Mesothelial cell of epicardium (in vitro differentiated cells): Measurements from ENCODE around the gene MIGA2. TPM values are rescaled to one million over a fixed set of nuclear protein-coding genes. Genes with fewer than 3 reads are reported as not detected.
A peak's percentile ranks its signal among the peaks of the same experiment; 100 is the strongest.

Experiments used
- DNase-seq, 2 experiments: peaks; one replicate each; pipeline ENCODE4 v3.0.0; 2021; ENCODE audit warnings: low spot score in 2 of 2; ENCODE audit not compliant: unreplicated experiment in 2 of 2
- H3K27ac Mint-ChIP-seq: 2 replicates; pipeline ENCODE4 v1.8.0; 2021; ENCODE audit warnings: mixed read lengths
- H3K27me3 Mint-ChIP-seq: 2 replicates; pipeline ENCODE4 v1.8.0; 2021; ENCODE audit warnings: low read depth, mixed read lengths
- H3K36me3 Mint-ChIP-seq: 2 replicates; pipeline ENCODE4 v1.8.0; 2021; ENCODE audit warnings: mixed read lengths
- H3K4me1 Mint-ChIP-seq: 2 replicates; pipeline ENCODE4 v1.8.0; 2021; ENCODE audit warnings: mixed read lengths
- H3K4me3 Mint-ChIP-seq: 2 replicates; pipeline ENCODE4 v1.8.0; 2021; ENCODE audit warnings: mild to moderate bottlenecking, moderate library complexity, mixed read lengths
- H3K9me3 Mint-ChIP-seq: 2 replicates; pipeline ENCODE4 v1.8.0; 2021; ENCODE audit warnings: mixed read lengths
- CTCF ChIP-seq: fragments of 200-600 bp; sonication (generic); IDR thresholded peaks from one replicate; pipeline ENCODE4 v1.5.0; 2021; ENCODE audit warnings: antibody characterized with exemption; ENCODE audit not compliant: unreplicated experiment
- total RNA-seq: library from RNA; stranded (reverse); gene quantifications from 3 replicates; pipeline ENCODE4 v1.2.1, GENCODE V29; 2021

MIGA2 gene
- total RNA-seq, 1 donor from 2014 or later = 37.9 TPM

GRCh38 chr9:129102791-129103594 is 66.6 kb downstream of the MIGA2 start:
- Mint-ChIP-seq H3K4me1 (peaks cover 4% of the 10 kb centered on the region), H3K27ac (no peak overlapping the region), H3K4me3 (no peak overlapping the region), H3K9me3 (no peaks in the 10 kb centered on the region), H3K36me3 (peaks cover 3% of the 10 kb centered on the region), H3K27me3 (no peaks in the 10 kb centered on the region)
- no peak for DNase-seq
- peak; percentile 29 for TF ChIP-seq CTCF

GRCh38 chr9:129103595-129103965 is 67.2 kb downstream of the MIGA2 start:
- Mint-ChIP-seq H3K27me3 (no peaks in the 10 kb centered on the region), H3K4me3 (no peak overlapping the region), H3K36me3 (peaks cover 3% of the 10 kb centered on the region), H3K27ac (no peak overlapping the region), H3K4me1 (peaks cover 8% of the 10 kb centered on the region), H3K9me3 (no peaks in the 10 kb centered on the region)
- no peak for TF ChIP-seq CTCF
- DNase-seq = no peak

- Mint-ChIP-seq H3K4me1 (peaks cover 13% of the 10 kb centered on the region), H3K27me3 (no peaks in the 10 kb centered on the region), H3K9me3 (no peaks in the 10 kb centered on the region), H3K27ac (no peak overlapping the region), H3K36me3 (peaks cover 3% of the 10 kb centered on the region), H3K4me3 (no peak overlapping the region)
- no peak for TF ChIP-seq CTCF
- no peak for DNase-seq
Measured at GRCh38 chr9:129104051-129104450, 67.6 kb downstream of the MIGA2 start.

GRCh38 chr9:129105857-129106694 is 69.7 kb downstream of the MIGA2 start:
- H3K4me3 Mint-ChIP-seq = no peak overlapping the region
- peaks cover 3% of the 10 kb centered on the region for H3K36me3 Mint-ChIP-seq
- DNase-seq = no peak
- H3K4me1 Mint-ChIP-seq = peaks cover 22% of the 10 kb centered on the region
- H3K27me3 Mint-ChIP-seq = no peaks in the 10 kb centered on the region
- no peak for TF ChIP-seq CTCF
- no peak overlapping the region for H3K27ac Mint-ChIP-seq
- H3K9me3 Mint-ChIP-seq = no peaks in the 10 kb centered on the region

- H3K4me3 Mint-ChIP-seq = no peak overlapping the region
- no peaks in the 10 kb centered on the region for H3K27me3 Mint-ChIP-seq
Measured at GRCh38 chr9:129107651-129108050, 71.2 kb downstream of the MIGA2 start.

More at GRCh38 chr9:129107651-129108050, 71.2 kb downstream of the MIGA2 start:
- Mint-ChIP-seq H3K27ac (no peak overlapping the region), H3K9me3 (no peaks in the 10 kb centered on the region), H3K4me1 (peaks cover 25% of the 10 kb centered on the region), H3K36me3 (peaks cover 3% of the 10 kb centered on the region)
- TF ChIP-seq CTCF = no peak
- DNase-seq = no peak
